GM23338 (cell line): ENCODE data around the gene SORCS2. TPM values are rescaled to one million over a fixed set of nuclear protein-coding genes. Genes with fewer than 3 reads are reported as not detected.

Experiments
- ATAC-seq: fragments of 200-7000 bp; cut with Tn5 transposase; 3 replicates; pipeline ENCODE4 v1.9.1; 2020
- DNase-seq: peaks from one replicate; pipeline ENCODE4 v3.0.0-alpha.2; 2015; ENCODE audit warnings: low spot score
- H2AFZ ChIP-seq: fragments of 200-600 bp; sonication (generic); 2 replicates; pipeline ENCODE4 v1.8.0; 2016; ENCODE audit warnings: antibody characterized with exemption, mild to moderate bottlenecking, moderate library complexity
- H3F3A ChIP-seq: fragments of 200-600 bp; sonication (generic); replicated peaks from 2 replicates; pipeline ENCODE4 v1.8.0; 2017; ENCODE audit warnings: antibody characterized with exemption, mixed run types, low read depth
- H3K27ac ChIP-seq: fragments of 200-600 bp; sonication (generic); 2 replicates; pipeline ENCODE4 v1.6.1; 2016; ENCODE audit warnings: low read depth
- H3K27me3 ChIP-seq: fragments of 200-600 bp; sonication (generic); 2 replicates; pipeline ENCODE4 v1.8.0; 2016; ENCODE audit warnings: mild to moderate bottlenecking, mixed run types, moderate library complexity; ENCODE audit not compliant: insufficient read depth
- H3K36me3 ChIP-seq: fragments of 200-600 bp; sonication (generic); 2 replicates; pipeline ENCODE4 v1.8.0; 2016; ENCODE audit warnings: mild to moderate bottlenecking; ENCODE audit not compliant: insufficient read depth
- H3K4me1 ChIP-seq: fragments of 200-600 bp; sonication (generic); 2 replicates; pipeline ENCODE4 v1.8.0; 2016; ENCODE audit warnings: mild to moderate bottlenecking, moderate library complexity; ENCODE audit not compliant: insufficient read depth
- H3K4me2 ChIP-seq: fragments of 200-600 bp; sonication (generic); 2 replicates; pipeline ENCODE4 v1.7.1; 2017; ENCODE audit warnings: mixed run types
- H3K4me3 ChIP-seq: fragments of 200-600 bp; sonication (generic); 2 replicates; pipeline ENCODE4 v1.6.1; 2016; ENCODE audit warnings: mixed run types
- H3K79me2 ChIP-seq: fragments of 200-600 bp; sonication (generic); replicated peaks from 2 replicates; pipeline ENCODE4 v1.8.0; 2017; ENCODE audit warnings: mild to moderate bottlenecking; ENCODE audit not compliant: insufficient read depth
- H3K9me2 ChIP-seq: fragments of 200-600 bp; sonication (generic); 2 replicates; pipeline ENCODE4 v1.8.0; 2017; ENCODE audit not compliant: insufficient read depth
- H4K20me1 ChIP-seq: fragments of 200-600 bp; sonication (generic); replicated peaks from 2 replicates; pipeline ENCODE4 v1.8.0; 2017; ENCODE audit warnings: mild to moderate bottlenecking; ENCODE audit not compliant: insufficient read depth
- H3K27ac Mint-ChIP-seq: 2 replicates; pipeline ENCODE4 v1.8.0; 2020; ENCODE audit warnings: inconsistent platforms, mild to moderate bottlenecking, moderate library complexity, mixed read lengths
- H3K27me3 Mint-ChIP-seq: 3 replicates; pipeline ENCODE4 v1.8.0; 2022; ENCODE audit warnings: low read depth, mild to moderate bottlenecking, moderate library complexity, mixed read lengths, inconsistent platforms; ENCODE audit not compliant: insufficient read depth, poor library complexity
- H3K36me3 Mint-ChIP-seq: 3 replicates; pipeline ENCODE4 v1.8.0; 2021; ENCODE audit warnings: low read depth, mild to moderate bottlenecking, inconsistent platforms, moderate library complexity, mixed read lengths
- H3K4me1 Mint-ChIP-seq: 3 replicates; pipeline ENCODE4 v1.8.0; 2020; ENCODE audit warnings: mild to moderate bottlenecking, inconsistent platforms, mixed read lengths
- H3K4me3 Mint-ChIP-seq: 3 replicates; pipeline ENCODE4 v1.8.0; 2021; ENCODE audit warnings: moderate library complexity, mild to moderate bottlenecking, inconsistent platforms, mixed read lengths
- H3K9me3 Mint-ChIP-seq: 3 replicates; pipeline ENCODE4 v1.8.0; 2020; ENCODE audit warnings: moderate library complexity, mild to moderate bottlenecking, inconsistent platforms, mixed read lengths
- CREB1 ChIP-seq: fragments of 250-450 bp; sonication (Bioruptor Pico); IDR thresholded peaks from 2 replicates; pipeline ENCODE4 v1.5.0; 2020; ENCODE audit warnings: low read depth, mild to moderate bottlenecking, moderate library complexity
- EZH2 ChIP-seq: fragments of 200-600 bp; sonication (generic); IDR thresholded peaks from one replicate; pipeline ENCODE4 v1.8.0; 2017; ENCODE audit warnings: antibody characterized with exemption, mild to moderate bottlenecking, low read depth; ENCODE audit not compliant: unreplicated experiment
- EZH2phosphoT487 ChIP-seq: fragments of 200-600 bp; sonication (generic); IDR thresholded peaks from one replicate; pipeline ENCODE4 v1.8.1; 2018; ENCODE audit warnings: antibody characterized with exemption; ENCODE audit not compliant: unreplicated experiment
- JUNB ChIP-seq: IDR thresholded peaks from one replicate; pipeline ENCODE4 v1.6.1; 2016; ENCODE audit warnings: antibody characterized with exemption; ENCODE audit not compliant: unreplicated experiment
- NANOG ChIP-seq: IDR thresholded peaks from 2 replicates; pipeline ENCODE4 v1.6.1; 2016; ENCODE audit warnings: antibody characterized with exemption, borderline replicate concordance
- POLR2AphosphoS5 ChIP-seq: IDR thresholded peaks from 2 replicates; pipeline ENCODE4 v1.6.1; 2016; ENCODE audit warnings: antibody characterized with exemption, low read depth
- STAT1 ChIP-seq: IDR thresholded peaks from one replicate; pipeline ENCODE4 v1.6.1; 2016; ENCODE audit warnings: antibody characterized with exemption; ENCODE audit not compliant: unreplicated experiment
- ZNF114 ChIP-seq: fragments of 250-450 bp; sonication (Bioruptor Pico); IDR thresholded peaks from 2 replicates; pipeline ENCODE4 v1.5.0; 2020; ENCODE audit warnings: mild to moderate bottlenecking, moderate library complexity
- ZNF331 ChIP-seq: fragments of 250-450 bp; sonication (Bioruptor Pico); IDR thresholded peaks from 2 replicates; pipeline ENCODE4 v1.5.0; 2020; ENCODE audit warnings: low read depth, mild to moderate bottlenecking, moderate library complexity
- polyA plus RNA-seq: library from polyadenylated mRNA; unstranded; fragments of >200 nt; fragmentation: Nextera tagmentation; extraction: Ambion mirVana; gene quantifications from 2 replicates; pipeline ENCODE4 v1.2.1, GENCODE V29; 2016
- total RNA-seq: library from RNA; depleted of rRNA; stranded (reverse); fragments of >200 nt; shearing (Covaris generic); gene quantifications from 2 replicates; pipeline ENCODE4 v1.2.3, GENCODE V29; 2014
- TF ChIP-seq, protein P1 (sequence below): IDR thresholded peaks from one replicate; pipeline ENCODE4 v1.6.1; 2018; ENCODE audit warnings: antibody characterized with exemption; ENCODE audit not compliant: unreplicated experiment
- TF ChIP-seq, protein P2 (sequence below): fragments of 250-450 bp; sonication (Bioruptor Pico); IDR thresholded peaks from 2 replicates; pipeline ENCODE4 v1.5.0; 2020; ENCODE audit warnings: mild to moderate bottlenecking, moderate library complexity
- TF ChIP-seq, protein P3 (sequence below), 2 experiments: fragments of 200-600 bp in 1 of 2; sonication (generic) in 1 of 2; conservative IDR thresholded peaks; 2 replicates each; pipeline versions ENCODE4 v1.5.1 to v1.6.1; 2016 to 2017; ENCODE audit warnings: antibody characterized with exemption in 2 of 2, low read depth in 2 of 2, mild to moderate bottlenecking in 2 of 2, moderate library complexity in 1 of 2
- TF ChIP-seq, protein P4 (sequence below): IDR thresholded peaks from 2 replicates; pipeline ENCODE4 v1.6.1; 2016; ENCODE audit warnings: antibody characterized with exemption

SORCS2 gene
- total and polyA plus RNA-seq, 2 experiments from 2014 or later = 0.47 to 2.4 TPM

DNA sequence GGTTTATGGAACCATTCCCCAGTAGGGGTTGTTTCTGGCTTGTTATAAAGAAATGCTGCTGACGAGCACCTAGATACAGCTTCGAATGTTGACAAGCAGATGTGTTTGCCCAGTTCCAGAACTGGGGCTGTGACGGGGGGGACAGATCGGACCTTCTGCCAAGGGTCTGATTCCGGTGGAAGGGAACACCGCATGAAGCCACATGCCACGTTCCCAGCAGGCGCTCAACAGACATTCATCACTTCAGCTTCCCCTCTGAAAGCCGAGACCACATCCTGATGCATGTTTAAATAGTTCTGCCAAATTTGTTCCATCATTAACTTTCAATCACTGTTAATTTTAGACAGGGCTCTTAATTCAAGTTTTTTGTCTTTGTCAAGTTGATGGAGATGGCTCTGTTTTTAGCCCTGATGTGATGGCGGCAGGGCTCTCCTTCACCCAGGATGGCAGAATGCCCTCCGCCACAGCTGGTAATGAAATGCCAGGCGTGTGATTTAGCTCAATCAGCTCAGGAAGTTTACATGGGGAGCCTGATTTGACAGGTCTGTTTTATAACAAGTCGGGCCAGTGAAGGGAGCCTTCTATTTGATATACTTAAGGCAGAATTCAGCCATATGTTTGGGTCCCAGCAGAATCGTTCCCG lies 185.0 kb downstream of the SORCS2 start:
- Histone ChIP-seq H3K4me3 (no peak overlapping the region), H3K27ac (no peak overlapping the region), H3K36me3 (no peaks in the 10 kb centered on the region), H3K27me3 (no peaks in the 10 kb centered on the region), H4K20me1 (no peaks in the 10 kb centered on the region), H2AFZ (no peak overlapping the region), H3K9me2 (no peaks in the 10 kb centered on the region), H3K79me2 (no peaks in the 10 kb centered on the region), H3F3A (no peaks in the 10 kb centered on the region), H3K4me1 (no peaks in the 10 kb centered on the region), H3K4me2 (no peak overlapping the region)
- DNase-seq (no peak), ATAC-seq (no peak)
- TF ChIP-seq, protein P1, sequence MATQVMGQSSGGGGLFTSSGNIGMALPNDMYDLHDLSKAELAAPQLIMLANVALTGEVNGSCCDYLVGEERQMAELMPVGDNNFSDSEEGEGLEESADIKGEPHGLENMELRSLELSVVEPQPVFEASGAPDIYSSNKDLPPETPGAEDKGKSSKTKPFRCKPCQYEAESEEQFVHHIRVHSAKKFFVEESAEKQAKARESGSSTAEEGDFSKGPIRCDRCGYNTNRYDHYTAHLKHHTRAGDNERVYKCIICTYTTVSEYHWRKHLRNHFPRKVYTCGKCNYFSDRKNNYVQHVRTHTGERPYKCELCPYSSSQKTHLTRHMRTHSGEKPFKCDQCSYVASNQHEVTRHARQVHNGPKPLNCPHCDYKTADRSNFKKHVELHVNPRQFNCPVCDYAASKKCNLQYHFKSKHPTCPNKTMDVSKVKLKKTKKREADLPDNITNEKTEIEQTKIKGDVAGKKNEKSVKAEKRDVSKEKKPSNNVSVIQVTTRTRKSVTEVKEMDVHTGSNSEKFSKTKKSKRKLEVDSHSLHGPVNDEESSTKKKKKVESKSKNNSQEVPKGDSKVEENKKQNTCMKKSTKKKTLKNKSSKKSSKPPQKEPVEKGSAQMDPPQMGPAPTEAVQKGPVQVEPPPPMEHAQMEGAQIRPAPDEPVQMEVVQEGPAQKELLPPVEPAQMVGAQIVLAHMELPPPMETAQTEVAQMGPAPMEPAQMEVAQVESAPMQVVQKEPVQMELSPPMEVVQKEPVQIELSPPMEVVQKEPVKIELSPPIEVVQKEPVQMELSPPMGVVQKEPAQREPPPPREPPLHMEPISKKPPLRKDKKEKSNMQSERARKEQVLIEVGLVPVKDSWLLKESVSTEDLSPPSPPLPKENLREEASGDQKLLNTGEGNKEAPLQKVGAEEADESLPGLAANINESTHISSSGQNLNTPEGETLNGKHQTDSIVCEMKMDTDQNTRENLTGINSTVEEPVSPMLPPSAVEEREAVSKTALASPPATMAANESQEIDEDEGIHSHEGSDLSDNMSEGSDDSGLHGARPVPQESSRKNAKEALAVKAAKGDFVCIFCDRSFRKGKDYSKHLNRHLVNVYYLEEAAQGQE = no peak
- TF ChIP-seq JUNB = no peak
- TF ChIP-seq, protein P2, sequence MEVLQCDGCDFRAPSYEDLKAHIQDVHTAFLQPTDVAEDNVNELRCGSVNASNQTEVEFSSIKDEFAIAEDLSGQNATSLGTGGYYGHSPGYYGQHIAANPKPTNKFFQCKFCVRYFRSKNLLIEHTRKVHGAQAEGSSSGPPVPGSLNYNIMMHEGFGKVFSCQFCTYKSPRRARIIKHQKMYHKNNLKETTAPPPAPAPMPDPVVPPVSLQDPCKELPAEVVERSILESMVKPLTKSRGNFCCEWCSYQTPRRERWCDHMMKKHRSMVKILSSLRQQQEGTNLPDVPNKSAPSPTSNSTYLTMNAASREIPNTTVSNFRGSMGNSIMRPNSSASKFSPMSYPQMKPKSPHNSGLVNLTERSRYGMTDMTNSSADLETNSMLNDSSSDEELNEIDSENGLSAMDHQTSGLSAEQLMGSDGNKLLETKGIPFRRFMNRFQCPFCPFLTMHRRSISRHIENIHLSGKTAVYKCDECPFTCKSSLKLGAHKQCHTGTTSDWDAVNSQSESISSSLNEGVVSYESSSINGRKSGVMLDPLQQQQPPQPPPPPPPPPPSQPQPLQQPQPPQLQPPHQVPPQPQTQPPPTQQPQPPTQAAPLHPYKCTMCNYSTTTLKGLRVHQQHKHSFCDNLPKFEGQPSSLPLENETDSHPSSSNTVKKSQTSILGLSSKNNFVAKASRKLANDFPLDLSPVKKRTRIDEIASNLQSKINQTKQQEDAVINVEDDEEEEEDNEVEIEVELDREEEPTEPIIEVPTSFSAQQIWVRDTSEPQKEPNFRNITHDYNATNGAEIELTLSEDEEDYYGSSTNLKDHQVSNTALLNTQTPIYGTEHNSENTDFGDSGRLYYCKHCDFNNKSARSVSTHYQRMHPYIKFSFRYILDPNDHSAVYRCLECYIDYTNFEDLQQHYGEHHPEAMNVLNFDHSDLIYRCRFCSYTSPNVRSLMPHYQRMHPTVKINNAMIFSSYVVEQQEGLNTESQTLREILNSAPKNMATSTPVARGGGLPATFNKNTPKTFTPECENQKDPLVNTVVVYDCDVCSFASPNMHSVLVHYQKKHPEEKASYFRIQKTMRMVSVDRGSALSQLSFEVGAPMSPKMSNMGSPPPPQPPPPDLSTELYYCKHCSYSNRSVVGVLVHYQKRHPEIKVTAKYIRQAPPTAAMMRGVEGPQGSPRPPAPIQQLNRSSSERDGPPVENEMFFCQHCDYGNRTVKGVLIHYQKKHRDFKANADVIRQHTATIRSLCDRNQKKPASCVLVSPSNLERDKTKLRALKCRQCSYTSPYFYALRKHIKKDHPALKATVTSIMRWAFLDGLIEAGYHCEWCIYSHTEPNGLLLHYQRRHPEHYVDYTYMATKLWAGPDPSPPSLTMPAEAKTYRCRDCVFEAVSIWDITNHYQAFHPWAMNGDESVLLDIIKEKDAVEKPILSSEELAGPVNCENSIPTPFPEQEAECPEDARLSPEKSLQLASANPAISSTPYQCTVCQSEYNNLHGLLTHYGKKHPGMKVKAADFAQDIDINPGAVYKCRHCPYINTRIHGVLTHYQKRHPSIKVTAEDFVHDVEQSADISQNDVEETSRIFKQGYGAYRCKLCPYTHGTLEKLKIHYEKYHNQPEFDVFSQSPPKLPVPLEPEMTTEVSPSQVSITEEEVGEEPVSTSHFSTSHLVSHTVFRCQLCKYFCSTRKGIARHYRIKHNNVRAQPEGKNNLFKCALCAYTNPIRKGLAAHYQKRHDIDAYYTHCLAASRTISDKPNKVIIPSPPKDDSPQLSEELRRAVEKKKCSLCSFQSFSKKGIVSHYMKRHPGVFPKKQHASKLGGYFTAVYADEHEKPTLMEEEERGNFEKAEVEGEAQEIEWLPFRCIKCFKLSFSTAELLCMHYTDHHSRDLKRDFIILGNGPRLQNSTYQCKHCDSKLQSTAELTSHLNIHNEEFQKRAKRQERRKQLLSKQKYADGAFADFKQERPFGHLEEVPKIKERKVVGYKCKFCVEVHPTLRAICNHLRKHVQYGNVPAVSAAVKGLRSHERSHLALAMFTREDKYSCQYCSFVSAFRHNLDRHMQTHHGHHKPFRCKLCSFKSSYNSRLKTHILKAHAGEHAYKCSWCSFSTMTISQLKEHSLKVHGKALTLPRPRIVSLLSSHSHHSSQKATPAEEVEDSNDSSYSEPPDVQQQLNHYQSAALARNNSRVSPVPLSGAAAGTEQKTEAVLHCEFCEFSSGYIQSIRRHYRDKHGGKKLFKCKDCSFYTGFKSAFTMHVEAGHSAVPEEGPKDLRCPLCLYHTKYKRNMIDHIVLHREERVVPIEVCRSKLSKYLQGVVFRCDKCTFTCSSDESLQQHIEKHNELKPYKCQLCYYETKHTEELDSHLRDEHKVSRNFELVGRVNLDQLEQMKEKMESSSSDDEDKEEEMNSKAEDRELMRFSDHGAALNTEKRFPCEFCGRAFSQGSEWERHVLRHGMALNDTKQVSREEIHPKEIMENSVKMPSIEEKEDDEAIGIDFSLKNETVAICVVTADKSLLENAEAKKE (CRISPR knock-in tag) = no peak
- TF ChIP-seq ZNF114 = no peak
- TF ChIP-seq POLR2AphosphoS5 = no peak
- TF ChIP-seq NANOG = no peak
- TF ChIP-seq EZH2 = no peak
- no peak for TF ChIP-seq ZNF331
- TF ChIP-seq STAT1 = no peak
- no peak for TF ChIP-seq EZH2phosphoT487
- TF ChIP-seq, protein P3, sequence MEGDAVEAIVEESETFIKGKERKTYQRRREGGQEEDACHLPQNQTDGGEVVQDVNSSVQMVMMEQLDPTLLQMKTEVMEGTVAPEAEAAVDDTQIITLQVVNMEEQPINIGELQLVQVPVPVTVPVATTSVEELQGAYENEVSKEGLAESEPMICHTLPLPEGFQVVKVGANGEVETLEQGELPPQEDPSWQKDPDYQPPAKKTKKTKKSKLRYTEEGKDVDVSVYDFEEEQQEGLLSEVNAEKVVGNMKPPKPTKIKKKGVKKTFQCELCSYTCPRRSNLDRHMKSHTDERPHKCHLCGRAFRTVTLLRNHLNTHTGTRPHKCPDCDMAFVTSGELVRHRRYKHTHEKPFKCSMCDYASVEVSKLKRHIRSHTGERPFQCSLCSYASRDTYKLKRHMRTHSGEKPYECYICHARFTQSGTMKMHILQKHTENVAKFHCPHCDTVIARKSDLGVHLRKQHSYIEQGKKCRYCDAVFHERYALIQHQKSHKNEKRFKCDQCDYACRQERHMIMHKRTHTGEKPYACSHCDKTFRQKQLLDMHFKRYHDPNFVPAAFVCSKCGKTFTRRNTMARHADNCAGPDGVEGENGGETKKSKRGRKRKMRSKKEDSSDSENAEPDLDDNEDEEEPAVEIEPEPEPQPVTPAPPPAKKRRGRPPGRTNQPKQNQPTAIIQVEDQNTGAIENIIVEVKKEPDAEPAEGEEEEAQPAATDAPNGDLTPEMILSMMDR (conservative IDR thresholded peaks at IDR 0.05; ENCODE audit: low read depth in 2 of 2) = no peak
- no peak for TF ChIP-seq CREB1 (CRISPR knock-in tag)
- TF ChIP-seq, protein P4, sequence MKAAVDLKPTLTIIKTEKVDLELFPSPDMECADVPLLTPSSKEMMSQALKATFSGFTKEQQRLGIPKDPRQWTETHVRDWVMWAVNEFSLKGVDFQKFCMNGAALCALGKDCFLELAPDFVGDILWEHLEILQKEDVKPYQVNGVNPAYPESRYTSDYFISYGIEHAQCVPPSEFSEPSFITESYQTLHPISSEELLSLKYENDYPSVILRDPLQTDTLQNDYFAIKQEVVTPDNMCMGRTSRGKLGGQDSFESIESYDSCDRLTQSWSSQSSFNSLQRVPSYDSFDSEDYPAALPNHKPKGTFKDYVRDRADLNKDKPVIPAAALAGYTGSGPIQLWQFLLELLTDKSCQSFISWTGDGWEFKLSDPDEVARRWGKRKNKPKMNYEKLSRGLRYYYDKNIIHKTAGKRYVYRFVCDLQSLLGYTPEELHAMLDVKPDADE = no peak
- H3K4me3 Mint-ChIP-seq = no peak overlapping the region
- H3K27ac Mint-ChIP-seq = no peak overlapping the region
- H3K36me3 Mint-ChIP-seq = no peaks in the 10 kb centered on the region
- H3K9me3 Mint-ChIP-seq = no peaks in the 10 kb centered on the region; the same call in 2 of the 3 replicates
- H3K27me3 Mint-ChIP-seq = peaks cover 11% of the 10 kb centered on the region
- no peaks in the 10 kb centered on the region for H3K4me1 Mint-ChIP-seq
